GM04504 (cell line): ENCODE data around the gene GIPC2.

Experiments
- DNase-seq: peaks from one replicate; pipeline ENCODE4 v3.0.0-alpha.2; 2012; ENCODE audit warnings: low read depth

Gene GIPC2

DNA sequence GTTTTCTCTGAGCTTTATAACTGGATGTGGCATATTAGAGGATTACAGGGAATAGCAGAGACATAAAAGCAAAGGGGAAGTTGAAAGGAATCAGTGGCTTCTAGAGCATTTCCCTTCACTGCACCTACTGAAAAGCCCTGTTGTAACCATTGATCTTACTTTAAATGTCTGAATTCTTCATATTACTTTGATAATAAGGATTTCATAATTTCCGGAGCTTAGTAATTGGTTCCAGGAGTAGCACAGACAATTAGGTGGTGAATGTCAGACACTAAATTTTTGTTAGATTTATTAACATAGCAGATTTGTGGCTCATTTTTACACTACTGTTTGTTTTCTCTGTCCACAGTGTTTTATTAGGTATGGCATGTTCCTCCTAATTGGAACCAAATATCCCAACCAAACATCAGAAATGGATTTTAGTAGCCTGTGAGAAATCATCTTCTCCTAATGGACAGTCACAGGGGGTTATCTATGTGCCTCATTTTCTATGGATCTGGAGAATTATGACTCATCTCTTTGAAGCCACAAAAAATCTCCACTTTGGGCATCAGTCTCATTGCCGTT lies 100.5 kb downstream of the GIPC2 start:
- no peak for DNase-seq

- DNase-seq, result no peak
Measured at GRCh38 chr1:78147031-78147430, 101.3 kb downstream of the GIPC2 start.

DNA sequence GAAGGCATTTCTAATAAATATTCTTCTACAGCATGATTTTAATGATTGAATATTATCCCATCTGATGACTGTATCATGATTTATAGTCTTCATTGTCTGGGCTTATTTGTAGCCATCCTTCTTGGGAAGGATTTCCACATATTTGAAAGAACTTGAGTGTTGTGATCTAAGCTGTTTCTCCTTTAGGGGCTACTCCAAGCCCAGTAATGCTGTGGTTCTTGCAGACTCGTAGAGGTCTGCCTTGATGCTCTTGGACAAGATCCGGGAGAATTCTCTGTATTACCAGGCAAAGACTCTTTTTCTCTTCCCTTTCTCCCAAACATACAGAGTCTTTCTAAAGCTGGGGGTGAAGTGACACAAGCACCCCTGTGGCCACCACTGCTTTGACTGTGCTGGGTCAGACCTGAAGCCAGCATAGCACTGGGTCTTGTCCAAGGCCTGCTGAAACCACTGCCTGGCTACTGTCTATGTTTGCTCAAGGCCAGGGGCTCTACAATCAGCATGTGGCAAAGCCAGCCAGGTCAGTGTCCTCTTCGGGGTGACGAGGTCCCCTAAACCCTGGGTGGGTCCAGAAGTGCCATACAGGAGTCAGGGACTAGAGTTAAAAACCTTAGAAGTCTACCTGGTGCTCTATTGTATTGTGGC lies 107.4 kb downstream of the GIPC2 start:
- no peak for DNase-seq

DNA sequence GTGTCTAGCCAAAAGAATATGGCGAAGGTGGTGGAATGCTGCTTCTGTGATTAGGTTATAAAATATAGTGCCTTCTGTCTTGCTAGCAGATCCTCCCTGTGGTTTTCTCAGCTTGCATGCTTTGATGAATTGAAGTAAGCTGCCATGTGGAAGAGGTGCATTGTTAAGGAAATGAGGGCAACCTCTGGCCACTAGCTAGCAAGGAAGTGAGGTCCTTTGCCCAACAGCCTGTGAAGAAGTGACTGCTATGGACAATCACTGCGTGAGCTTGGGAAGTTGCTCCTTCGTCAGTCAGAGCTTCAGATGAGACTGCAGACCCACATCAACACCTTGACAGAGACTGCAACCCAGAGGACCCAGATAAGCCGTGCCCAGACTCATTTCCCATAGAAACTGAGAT lies 109.4 kb downstream of the GIPC2 start:
- no peak for DNase-seq

DNA sequence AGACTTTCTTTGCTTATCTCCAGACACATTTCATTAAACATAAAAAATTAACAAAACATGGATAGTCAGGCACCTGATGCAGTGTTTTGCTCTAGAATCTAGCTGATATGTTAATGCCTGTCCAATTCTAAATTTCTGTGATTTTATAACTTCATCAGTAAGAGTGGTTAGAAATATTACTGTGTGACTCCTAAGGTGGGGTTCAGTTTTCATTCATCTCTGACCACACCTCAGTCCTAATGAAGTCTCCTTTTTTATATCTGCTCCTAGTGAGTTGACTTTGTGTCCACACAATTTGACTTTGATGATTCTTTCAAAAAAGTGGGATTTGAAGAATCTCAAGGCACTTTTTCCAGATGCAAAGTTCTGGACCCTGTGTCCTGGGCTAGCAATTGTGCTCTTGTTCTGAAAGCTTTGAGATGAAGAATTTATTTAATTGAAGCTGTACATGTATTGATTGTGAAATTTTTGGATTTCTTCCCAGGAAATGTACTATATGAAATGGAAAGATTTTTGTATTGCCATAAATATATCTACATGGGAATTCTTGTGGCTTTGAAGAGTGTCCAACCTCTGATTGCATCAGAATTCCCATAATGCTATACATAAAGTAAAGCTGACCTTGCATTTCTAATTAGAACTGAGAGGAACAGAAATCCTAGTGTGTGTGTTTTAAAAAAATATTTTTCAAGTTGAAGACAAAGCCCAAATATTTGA lies 111.2 kb downstream of the GIPC2 start:
- peak; percentile 48 for DNase-seq

- no peak for DNase-seq
Measured at GRCh38 chr1:78165816-78166215, 120.0 kb downstream of the GIPC2 start.

DNA sequence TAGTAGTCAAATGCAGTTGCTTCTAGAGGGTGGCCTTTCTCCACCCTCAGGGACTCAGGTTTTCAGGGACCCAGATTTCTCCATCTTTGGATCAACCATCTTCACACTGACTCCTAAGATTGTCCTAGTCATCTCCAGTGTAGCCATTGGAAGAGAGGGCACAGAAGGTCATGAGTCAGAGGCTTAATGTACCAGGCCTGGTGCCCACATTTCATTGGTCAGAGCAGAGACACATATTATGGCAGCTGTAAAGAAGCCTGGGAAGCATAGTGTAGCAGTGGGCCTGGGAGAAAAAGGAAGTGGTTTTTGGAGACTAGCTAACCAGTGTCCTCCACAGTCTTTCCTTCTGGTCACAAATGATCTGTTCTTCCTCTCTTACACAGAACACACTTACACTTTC lies 122.5 kb downstream of the GIPC2 start:
- no peak for DNase-seq

GRCh38 chr1:78170859-78171258 lies 125.1 kb downstream of the GIPC2 start:
- no peak for DNase-seq

DNA sequence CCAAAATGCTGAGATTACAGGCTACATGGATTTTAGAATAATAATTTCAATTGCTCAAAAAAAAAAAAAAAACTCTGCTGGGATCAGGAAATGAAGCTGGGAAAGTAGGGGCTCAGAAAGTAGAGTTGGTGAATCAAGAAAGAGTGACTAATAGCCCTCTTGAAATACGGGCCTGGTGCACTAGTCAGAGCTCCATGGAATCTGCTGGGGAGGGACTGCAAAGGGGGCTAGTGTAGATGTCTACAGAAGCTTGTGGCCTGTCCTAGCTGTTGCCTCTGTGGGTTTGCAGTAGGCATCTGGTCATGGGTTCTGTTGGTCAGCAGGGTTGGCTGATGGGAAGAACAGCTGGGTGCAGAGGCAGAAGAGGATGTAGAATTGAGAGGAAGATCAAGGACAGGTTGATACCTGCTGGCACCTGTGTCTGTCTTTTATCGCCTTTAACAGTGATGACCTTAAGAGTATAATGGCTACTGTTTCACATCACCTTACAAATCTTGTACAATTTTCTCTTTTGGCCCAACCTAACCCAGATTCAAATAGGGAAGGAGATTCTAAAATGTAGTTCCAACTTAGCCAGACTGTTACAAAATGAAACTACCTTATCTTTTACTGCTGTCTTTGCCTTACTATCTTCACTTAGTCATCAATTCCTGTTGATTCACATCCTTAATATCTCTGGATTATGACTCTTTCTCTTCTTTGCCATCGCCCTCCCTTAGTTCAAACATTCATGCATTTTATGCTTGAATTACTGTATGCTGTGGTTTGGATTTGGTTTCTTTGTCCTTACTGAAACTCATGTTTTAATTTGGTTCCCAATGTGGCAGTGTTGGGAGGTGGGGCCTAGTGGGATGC lies 126.2 kb downstream of the GIPC2 start:
- DNase-seq, result peak; percentile 26

GRCh38 chr1:78176448-78176847 lies 130.7 kb downstream of the GIPC2 start:
- DNase-seq, result peak; percentile 75

GRCh38 chr1:78177708-78178270 lies 132.0 kb downstream of the GIPC2 start:
- no peak for DNase-seq

- DNase-seq, result no peak
Measured at GRCh38 chr1:78178816-78179215, 133.1 kb downstream of the GIPC2 start.

GRCh38 chr1:78184460-78185072 lies 138.8 kb downstream of the GIPC2 start:
- no peak for DNase-seq
